Liver (tissue), 9 donors: ENCODE measurements around the gene RELB. TPM values are rescaled to one million over a fixed set of nuclear protein-coding genes. Genes with fewer than 3 reads are reported as not detected.

Experiments
- DNase-seq: peaks from one replicate; pipeline ENCODE4 v3.0.0-alpha.2; 2017; ENCODE audit warnings: low spot score
- H3K27ac ChIP-seq, 2 donors: one replicate each; pipeline ENCODE4 v1.7.0; 2013; ENCODE audit warnings: inconsistent platforms in 2 of 2, low read length in 2 of 2, control low read depth in 1 of 2, low read depth in 1 of 2, mild to moderate bottlenecking in 1 of 2
- H3K27me3 ChIP-seq, 4 donors: one replicate each; pipeline versions ENCODE4 v1.6.1 to v1.7.0; 2013; ENCODE audit warnings: low read length in 3 of 4, inconsistent platforms in 1 of 4, mild to moderate bottlenecking in 1 of 4, moderate library complexity in 1 of 4; ENCODE audit not compliant: control insufficient read depth in 4 of 4, insufficient read depth in 4 of 4
- H3K36me3 ChIP-seq, 4 donors: one replicate each; pipeline versions ENCODE4 v1.6.1 to v1.7.0; 2013; ENCODE audit warnings: low read length in 3 of 4, mild to moderate bottlenecking in 3 of 4, low read depth in 1 of 4, moderate library complexity in 1 of 4; ENCODE audit not compliant: control insufficient read depth in 4 of 4, insufficient read depth in 3 of 4
- H3K4me1 ChIP-seq, 4 donors: one replicate each; pipeline versions ENCODE4 v1.6.1 to v1.7.0; 2013; ENCODE audit warnings: low read length in 3 of 4, mild to moderate bottlenecking in 3 of 4, moderate library complexity in 1 of 4; ENCODE audit not compliant: control insufficient read depth in 4 of 4, insufficient read depth in 4 of 4
- H3K4me3 ChIP-seq, 3 donors: one replicate each; pipeline versions ENCODE4 v1.6.1 to v1.7.0; 2013; ENCODE audit warnings: low read length in 3 of 3, control low read depth in 1 of 3, low read depth in 1 of 3, mild to moderate bottlenecking in 1 of 3
- H3K9ac ChIP-seq, 2 donors: one replicate each; pipeline ENCODE4 v1.7.0; 2013; ENCODE audit warnings: low read length in 2 of 2, mild to moderate bottlenecking in 2 of 2, moderate library complexity in 2 of 2, control low read depth in 1 of 2, low read depth in 1 of 2
- H3K9me3 ChIP-seq, 4 donors: one replicate each; pipeline versions ENCODE4 v1.6.1 to v1.7.0; 2013; ENCODE audit warnings: low read length in 3 of 4; ENCODE audit not compliant: control insufficient read depth in 4 of 4
- EGR1 ChIP-seq, 2 donors: IDR thresholded peaks; 2 replicates each; pipeline ENCODE4 v1.6.1; 2016 to 2018; ENCODE audit warnings: antibody characterized with exemption in 2 of 2, low read depth in 2 of 2
- FOXA2 ChIP-seq: IDR thresholded peaks from 2 replicates; pipeline ENCODE4 v1.6.1; 2016; ENCODE audit warnings: antibody characterized with exemption
- HNF4G ChIP-seq: IDR thresholded peaks from 2 replicates; pipeline ENCODE4 v1.6.1; 2016; ENCODE audit warnings: antibody characterized with exemption
- NR2F2 ChIP-seq: IDR thresholded peaks from 2 replicates; pipeline ENCODE4 v1.6.1; 2016; ENCODE audit warnings: antibody characterized with exemption
- RAD21 ChIP-seq, 2 donors: IDR thresholded peaks; 2 replicates each; pipeline ENCODE4 v1.6.1; 2016; ENCODE audit warnings: antibody characterized with exemption in 2 of 2, mild to moderate bottlenecking in 2 of 2
- RXRA ChIP-seq, 2 donors: IDR thresholded peaks; 2 replicates each; pipeline ENCODE4 v1.6.1; 2017 to 2018; ENCODE audit warnings: antibody characterized with exemption in 2 of 2, mild to moderate bottlenecking in 1 of 2
- SP1 ChIP-seq: IDR thresholded peaks from 2 replicates; pipeline ENCODE4 v1.6.1; 2018; ENCODE audit warnings: antibody characterized with exemption, mild to moderate bottlenecking
- TAF1 ChIP-seq: conservative IDR thresholded peaks from 2 replicates; pipeline ENCODE4 v1.6.1; 2016; ENCODE audit warnings: antibody characterized with exemption, mild to moderate bottlenecking
- WGBS: extraction: QIAGEN DNeasy Blood & Tissue Kit; methylation state at CpG from one replicate; pipeline ENCODE4 v1.1.7; 2013; 5-methylcytosine and 5-hydroxymethylcytosine counted together
- polyA plus RNA-seq, 2 donors: library from polyadenylated mRNA; stranded (reverse) in 1 of 2; unstranded in 1 of 2; fragments of 200-250 nt in 1 of 2; fragments of >200 nt in 1 of 2; fragmentation: Nextera tagmentation in 1 of 2; extraction: Ambion mirVana in 1 of 2; gene quantifications; one replicate each; pipeline versions ENCODE4 v1.2.1 to v1.2.3, GENCODE V29; 2013 to 2015
- total RNA-seq, 2 donors: library from RNA; depleted of rRNA; stranded (reverse); fragments of >200 nt; gene quantifications; one replicate each; pipeline ENCODE4 v1.2.3, GENCODE V29; 2014
- TF ChIP-seq, protein P1 (sequence below): fragments of 150-350 bp; IDR thresholded peaks from 2 replicates; pipeline ENCODE4 v1.5.1; 2017; ENCODE audit warnings: improper control_type of control experiment, low read depth, low read length; ENCODE audit not compliant: missing input control
- TF ChIP-seq, protein P2 (sequence below): IDR thresholded peaks from 2 replicates; pipeline ENCODE4 v1.6.1; 2016; ENCODE audit warnings: antibody characterized with exemption
- TF ChIP-seq, protein P3 (sequence below): IDR thresholded peaks from 2 replicates; pipeline ENCODE4 v1.6.1; 2016; ENCODE audit warnings: antibody characterized with exemption, mild to moderate bottlenecking
- TF ChIP-seq, protein P4 (sequence below): IDR thresholded peaks from 2 replicates; pipeline ENCODE4 v1.6.1; 2016; ENCODE audit warnings: antibody characterized with exemption
- donor health status: healthy.
- donor health status: healthy.
- donor health status: healthy.
- donor health status: healthy.
- donor health status: healthy.

The RELB gene
- total and polyA plus RNA-seq, 4 donors = 1.4 to 4.9 (median 2.6) TPM

DNA sequence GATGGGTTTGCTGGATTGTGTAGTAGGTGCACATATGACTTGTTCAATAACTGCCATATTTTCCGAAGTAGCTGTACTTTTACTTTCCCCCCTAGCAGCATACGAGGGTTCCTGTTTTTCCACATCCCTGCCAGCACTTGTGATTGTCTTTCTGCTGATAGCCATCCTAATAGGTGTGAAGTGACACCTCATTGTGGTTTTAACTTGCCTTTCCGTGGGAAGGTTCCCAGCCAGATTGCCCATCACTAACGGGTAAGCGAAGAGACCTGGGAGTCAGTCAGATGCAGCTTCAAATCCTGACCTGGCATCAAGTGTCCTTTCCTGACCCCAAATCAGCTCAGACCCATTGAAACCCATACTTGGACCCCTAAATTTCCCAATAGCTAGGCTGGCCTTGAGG lies 41.6 kb upstream of the RELB start (continued):
- TF ChIP-seq, protein P1, sequence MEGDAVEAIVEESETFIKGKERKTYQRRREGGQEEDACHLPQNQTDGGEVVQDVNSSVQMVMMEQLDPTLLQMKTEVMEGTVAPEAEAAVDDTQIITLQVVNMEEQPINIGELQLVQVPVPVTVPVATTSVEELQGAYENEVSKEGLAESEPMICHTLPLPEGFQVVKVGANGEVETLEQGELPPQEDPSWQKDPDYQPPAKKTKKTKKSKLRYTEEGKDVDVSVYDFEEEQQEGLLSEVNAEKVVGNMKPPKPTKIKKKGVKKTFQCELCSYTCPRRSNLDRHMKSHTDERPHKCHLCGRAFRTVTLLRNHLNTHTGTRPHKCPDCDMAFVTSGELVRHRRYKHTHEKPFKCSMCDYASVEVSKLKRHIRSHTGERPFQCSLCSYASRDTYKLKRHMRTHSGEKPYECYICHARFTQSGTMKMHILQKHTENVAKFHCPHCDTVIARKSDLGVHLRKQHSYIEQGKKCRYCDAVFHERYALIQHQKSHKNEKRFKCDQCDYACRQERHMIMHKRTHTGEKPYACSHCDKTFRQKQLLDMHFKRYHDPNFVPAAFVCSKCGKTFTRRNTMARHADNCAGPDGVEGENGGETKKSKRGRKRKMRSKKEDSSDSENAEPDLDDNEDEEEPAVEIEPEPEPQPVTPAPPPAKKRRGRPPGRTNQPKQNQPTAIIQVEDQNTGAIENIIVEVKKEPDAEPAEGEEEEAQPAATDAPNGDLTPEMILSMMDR = no peak
- no peak for TF ChIP-seq FOXA2

DNA sequence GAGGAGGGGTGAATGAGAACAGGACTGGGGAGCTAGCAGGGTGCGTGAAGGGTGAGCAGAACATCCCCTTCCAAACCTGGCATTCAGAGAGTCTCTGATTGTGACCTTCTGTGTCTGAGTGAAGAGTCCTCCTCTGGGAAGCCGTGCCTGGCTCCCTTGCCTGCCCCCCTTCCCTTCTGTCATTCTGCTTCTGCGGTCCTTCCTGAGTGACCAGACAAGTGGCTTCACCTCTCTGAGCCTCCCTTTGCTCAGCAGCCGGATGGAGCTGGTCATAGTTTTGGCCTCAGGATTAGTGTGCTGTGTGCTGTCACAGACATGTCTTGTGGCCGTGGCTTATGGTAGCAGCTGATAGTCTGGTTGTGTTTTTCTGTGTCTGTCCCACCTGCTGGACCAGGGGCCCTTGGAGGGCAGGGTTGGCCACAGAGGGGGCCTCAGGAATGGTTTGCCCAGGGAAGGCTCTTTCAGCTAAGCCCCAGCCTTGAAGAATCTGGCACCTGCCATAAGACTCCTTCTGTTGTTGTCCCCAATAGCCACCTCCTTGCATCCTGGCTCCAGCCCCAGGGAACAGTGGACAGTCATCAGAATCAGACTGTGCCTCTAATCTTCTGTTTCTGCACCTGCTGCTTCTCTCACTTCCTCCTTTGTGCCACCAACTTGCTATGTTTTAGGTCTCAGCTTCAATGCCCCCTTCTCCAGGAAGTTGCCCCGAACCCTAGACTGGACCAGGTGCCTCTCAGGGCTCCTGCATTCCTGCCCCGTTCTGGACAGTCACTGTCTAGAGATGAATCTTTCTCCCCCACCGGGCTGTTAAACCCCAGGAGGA lies 40.1 kb upstream of the RELB start:
- H3K4me1 ChIP-seq = peaks cover 0 to 23% (median 20%) of the 10 kb centered on the region in 4 donors
- H3K27ac ChIP-seq = no peak overlapping the region
- H3K9ac ChIP-seq = no peak overlapping the region
- no peaks in the 10 kb centered on the region for H3K27me3 ChIP-seq
- 91% methylated on average over 8 of the region's 8 CpGs for WGBS
- DNase-seq = no peak
- H3K9me3 ChIP-seq = no peaks in the 10 kb centered on the region
- no peak overlapping the region for H3K4me3 ChIP-seq
- no peak for TF ChIP-seq EGR1 (IDR thresholded peaks at IDR 0.05; ENCODE audit: low read depth in 2 of 2)
- no peak for TF ChIP-seq RAD21 (IDR thresholded peaks at IDR 0.05)
- TF ChIP-seq HNF4G = no peak
- no peak for TF ChIP-seq NR2F2
- no peak for TF ChIP-seq RXRA (IDR thresholded peaks at IDR 0.05)
- TF ChIP-seq FOXA2 = no peak
- TF ChIP-seq SP1 = no peak
- TF ChIP-seq TAF1 = no peak
- TF ChIP-seq, protein P2, sequence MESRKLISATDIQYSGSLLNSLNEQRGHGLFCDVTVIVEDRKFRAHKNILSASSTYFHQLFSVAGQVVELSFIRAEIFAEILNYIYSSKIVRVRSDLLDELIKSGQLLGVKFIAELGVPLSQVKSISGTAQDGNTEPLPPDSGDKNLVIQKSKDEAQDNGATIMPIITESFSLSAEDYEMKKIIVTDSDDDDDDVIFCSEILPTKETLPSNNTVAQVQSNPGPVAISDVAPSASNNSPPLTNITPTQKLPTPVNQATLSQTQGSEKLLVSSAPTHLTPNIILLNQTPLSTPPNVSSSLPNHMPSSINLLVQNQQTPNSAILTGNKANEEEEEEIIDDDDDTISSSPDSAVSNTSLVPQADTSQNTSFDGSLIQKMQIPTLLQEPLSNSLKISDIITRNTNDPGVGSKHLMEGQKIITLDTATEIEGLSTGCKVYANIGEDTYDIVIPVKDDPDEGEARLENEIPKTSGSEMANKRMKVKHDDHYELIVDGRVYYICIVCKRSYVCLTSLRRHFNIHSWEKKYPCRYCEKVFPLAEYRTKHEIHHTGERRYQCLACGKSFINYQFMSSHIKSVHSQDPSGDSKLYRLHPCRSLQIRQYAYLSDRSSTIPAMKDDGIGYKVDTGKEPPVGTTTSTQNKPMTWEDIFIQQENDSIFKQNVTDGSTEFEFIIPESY = no peak
- H3K36me3 ChIP-seq = peaks cover 7 to 19% (median 9%) of the 10 kb centered on the region in 4 donors

DNA sequence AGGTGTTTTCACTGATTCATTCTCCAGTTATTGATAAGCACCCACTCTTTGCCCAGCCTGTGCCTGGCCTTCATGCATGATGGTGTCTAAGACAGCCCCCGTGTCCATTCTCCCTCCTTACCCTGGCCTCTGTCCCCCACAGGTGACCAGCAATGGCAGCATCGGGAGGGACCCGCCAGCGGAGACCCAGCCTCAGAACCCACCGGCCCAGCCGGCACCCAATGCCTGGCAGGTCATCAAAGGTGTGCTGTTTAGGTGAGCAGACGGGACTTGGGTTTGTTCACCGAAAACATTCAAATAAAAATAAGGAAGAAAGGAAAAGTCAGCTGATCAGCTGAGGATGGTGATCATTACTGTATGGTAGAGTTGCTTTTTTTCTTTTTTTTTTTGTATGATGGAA lies 39.4 kb upstream of the RELB start:
- H3K27me3 ChIP-seq = no peaks in the 10 kb centered on the region
- WGBS = 94% methylated on average over 8 of the region's 8 CpGs
- H3K36me3 ChIP-seq = peaks cover 7 to 22% (median 9%) of the 10 kb centered on the region in 4 donors
- peaks cover 0 to 16% (median 13%) of the 10 kb centered on the region in 4 donors for H3K4me1 ChIP-seq
- DNase-seq = no peak
- no peak overlapping the region for H3K4me3 ChIP-seq
- H3K9ac ChIP-seq = no peak overlapping the region
- no peak overlapping the region for H3K27ac ChIP-seq
- H3K9me3 ChIP-seq = no peaks in the 10 kb centered on the region
- no peak for TF ChIP-seq RXRA (IDR thresholded peaks at IDR 0.05)
- TF ChIP-seq, protein P1 = no peak
- no peak for TF ChIP-seq NR2F2
- TF ChIP-seq, protein P3, sequence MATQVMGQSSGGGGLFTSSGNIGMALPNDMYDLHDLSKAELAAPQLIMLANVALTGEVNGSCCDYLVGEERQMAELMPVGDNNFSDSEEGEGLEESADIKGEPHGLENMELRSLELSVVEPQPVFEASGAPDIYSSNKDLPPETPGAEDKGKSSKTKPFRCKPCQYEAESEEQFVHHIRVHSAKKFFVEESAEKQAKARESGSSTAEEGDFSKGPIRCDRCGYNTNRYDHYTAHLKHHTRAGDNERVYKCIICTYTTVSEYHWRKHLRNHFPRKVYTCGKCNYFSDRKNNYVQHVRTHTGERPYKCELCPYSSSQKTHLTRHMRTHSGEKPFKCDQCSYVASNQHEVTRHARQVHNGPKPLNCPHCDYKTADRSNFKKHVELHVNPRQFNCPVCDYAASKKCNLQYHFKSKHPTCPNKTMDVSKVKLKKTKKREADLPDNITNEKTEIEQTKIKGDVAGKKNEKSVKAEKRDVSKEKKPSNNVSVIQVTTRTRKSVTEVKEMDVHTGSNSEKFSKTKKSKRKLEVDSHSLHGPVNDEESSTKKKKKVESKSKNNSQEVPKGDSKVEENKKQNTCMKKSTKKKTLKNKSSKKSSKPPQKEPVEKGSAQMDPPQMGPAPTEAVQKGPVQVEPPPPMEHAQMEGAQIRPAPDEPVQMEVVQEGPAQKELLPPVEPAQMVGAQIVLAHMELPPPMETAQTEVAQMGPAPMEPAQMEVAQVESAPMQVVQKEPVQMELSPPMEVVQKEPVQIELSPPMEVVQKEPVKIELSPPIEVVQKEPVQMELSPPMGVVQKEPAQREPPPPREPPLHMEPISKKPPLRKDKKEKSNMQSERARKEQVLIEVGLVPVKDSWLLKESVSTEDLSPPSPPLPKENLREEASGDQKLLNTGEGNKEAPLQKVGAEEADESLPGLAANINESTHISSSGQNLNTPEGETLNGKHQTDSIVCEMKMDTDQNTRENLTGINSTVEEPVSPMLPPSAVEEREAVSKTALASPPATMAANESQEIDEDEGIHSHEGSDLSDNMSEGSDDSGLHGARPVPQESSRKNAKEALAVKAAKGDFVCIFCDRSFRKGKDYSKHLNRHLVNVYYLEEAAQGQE = no peak
- TF ChIP-seq, protein P4, sequence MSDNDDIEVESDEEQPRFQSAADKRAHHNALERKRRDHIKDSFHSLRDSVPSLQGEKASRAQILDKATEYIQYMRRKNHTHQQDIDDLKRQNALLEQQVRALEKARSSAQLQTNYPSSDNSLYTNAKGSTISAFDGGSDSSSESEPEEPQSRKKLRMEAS = no peak
